Fibroblast of gingiva (primary cell): Measurements from ENCODE around the gene WDR62.

Source experiments
- DNase-seq: peaks from one replicate; pipeline ENCODE4 v3.0.0-alpha.2; 2011; ENCODE audit warnings: low read depth

Gene WDR62

DNA sequence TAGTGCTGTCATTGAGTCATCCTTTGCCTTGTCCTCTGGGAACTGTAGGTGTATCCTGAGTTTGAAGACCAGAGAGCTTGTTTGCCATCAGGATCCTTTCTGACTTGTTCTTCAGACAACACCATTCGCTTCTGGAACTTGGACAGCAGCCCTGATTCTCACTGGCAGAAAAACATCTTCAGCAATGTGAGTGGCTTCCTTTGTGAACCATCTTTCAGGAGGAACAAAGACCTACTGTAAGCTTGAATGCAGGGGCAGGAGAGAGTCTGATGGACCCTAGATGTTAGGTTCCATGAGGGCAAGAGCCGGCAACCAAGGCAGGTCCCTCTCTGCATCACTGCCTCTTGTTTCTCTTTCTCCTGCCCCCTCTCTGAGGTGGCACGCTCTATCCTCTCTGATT is 26.7 kb downstream of the WDR62 start:
- DNase-seq, result no peak

DNA sequence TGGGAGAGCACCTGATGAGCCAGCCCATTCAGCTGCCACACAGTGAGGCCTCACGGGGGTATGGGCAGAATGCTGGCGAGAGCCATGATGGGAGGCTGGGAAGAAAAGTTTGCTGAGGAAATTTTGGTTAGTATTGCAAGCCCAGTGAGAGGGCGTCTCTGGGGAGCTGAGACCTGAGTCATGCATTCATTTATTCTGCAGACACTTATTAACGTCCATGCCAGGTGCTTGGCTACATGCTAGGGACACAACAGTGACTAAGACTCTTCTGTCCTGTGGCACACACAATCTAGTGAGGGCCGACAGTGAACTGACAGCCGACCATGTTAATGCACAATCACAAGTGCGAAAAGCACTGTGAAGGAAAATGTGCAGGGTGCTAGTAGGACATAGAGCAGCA is 27.2 kb downstream of the WDR62 start:
- peak; percentile 10 for DNase-seq

DNA sequence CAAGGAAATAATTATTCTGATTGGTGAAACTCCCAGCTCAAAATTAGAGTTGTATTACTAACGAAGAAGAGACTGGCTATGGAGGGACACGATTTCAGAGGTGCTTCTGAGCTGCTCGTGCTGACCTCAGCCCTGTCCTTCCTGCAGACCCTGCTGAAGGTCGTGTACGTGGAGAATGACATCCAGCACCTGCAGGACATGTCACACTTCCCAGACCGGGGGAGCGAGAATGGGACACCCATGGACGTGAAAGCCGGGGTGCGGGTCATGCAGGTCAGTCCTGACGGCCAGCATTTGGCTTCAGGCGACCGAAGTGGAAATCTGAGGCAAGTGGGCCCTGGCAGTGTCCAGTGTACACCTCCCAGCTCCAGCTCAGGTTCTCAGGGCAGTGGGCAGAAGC is 28.2 kb downstream of the WDR62 start:
- DNase-seq, result no peak

DNA sequence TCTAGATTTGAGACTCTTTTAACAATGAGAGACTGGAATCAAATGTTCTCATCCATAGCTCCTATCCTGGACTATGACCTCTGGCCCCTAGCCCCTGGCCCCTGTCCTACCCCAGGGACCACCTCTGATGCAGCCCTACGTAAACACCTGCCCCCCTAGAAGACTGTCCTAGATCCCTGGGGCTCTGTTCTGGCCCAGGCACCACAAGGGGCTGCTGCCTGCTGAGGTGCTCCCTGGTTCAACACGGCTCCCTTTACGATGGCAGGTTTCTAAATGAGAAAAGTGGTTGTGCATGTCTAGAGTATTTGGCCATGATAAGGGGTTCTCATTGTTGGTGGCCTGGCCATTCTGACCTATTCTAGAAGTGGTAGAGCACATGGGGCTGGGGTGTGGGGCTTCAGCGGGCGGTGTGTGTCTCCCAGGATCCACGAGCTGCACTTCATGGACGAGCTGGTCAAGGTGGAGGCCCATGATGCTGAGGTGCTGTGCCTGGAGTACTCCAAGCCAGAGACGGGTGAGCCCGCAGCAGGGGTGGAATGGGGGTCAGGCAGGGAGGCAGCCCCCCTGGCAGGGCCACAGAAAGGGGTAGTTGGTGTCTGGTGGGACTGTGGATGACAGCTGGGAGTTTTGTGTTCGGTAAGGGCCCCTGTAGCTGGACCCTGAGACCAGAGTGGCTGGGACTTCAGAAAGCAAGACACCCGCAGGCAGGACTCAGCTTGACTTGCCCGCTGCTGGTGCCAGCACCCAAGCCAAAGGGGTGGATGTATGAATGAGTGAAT is 29.7 kb downstream of the WDR62 start:
- no peak for DNase-seq

DNA sequence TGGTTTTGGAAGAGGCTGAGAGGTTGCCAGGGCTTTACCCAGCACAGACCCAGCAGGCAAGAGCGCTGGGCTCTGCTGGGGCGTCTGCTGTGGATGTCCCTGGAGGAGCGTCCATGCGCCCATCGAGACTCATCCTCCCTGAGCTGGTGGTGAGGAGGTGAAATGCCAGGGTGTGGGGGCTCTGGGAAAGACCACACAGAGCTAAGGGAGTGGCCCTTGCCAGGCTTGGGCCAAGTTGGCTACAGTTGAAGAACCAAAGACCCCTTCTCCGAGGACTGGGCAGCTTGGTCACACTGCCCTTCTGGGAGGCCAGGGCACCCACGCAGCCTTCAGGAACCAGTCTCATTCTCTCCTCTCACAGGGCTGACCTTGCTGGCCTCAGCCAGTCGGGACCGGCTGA is 31.6 kb downstream of the WDR62 start:
- no peak for DNase-seq

DNA sequence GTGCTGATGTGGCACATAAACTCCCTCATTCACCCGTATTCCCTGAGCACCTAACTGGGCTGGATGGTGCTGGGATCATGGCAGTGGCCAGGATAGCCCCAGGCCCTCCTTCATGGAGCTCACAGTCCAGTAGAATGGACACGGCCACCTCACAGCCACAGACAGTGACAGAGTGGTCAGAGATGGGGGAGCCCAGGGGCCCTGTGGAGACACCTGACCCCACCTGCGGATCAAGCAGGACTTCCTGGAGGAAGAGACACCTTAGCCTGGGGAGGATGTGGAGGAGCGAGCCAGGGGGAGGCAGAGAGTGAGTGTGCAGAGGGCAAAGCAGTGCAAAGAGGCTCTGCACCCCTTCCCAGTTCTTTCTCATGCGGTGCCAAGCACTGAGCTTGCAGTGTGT is 35.1 kb downstream of the WDR62 start:
- no peak for DNase-seq

DNA sequence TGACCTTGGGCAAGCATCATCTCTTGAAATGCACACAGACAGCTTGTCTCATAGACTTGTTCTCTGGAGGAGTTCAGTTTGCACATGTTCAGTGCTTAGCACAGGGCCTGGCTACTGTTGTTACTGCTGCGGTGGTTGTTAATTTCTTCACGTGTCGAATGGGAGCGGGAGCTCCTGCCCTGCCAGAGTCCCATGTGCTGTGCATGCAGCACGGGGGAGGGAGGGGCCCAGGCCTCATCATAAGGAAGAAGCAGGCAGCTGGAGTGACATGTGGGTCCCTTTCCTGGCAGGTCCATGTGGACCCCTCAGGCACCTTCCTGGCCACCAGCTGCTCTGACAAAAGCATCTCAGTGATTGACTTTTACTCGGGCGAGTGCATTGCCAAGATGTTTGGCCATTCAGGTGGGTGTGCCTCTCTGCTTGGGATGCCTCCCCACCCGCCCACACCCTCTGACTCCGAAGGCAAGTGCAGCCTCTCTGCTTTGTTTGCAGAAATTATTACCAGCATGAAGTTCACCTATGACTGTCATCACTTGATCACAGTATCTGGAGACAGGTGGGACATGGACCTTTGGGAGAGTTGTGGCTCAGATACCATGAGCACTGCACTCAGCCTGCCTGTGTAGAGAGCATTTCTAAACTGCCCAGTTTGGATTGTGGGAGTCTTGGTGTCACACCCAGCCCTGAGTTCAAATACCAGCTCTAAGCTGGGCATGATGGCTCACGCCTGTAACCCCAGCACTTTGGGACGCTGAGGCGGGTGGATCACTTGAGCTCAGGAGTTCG is 36.4 kb downstream of the WDR62 start:
- no peak for DNase-seq

DNA sequence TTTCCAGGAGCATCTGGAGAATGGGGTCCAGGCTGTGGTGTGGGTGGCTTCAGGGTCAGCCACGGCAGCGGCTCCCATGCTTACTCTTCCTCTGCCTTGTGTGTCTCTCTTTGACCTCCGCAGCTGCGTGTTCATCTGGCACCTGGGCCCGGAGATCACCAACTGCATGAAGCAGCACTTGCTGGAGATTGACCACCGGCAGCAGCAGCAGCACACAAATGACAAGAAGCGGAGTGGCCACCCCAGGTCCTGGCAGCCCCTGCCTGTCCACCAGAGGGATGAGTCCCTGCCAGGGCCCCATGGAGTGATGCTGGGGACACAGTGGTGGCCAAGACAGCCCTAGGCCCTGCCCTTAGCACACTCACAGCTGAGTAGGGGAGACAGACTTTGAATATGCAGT is 37.9 kb downstream of the WDR62 start:
- no peak for DNase-seq

DNA sequence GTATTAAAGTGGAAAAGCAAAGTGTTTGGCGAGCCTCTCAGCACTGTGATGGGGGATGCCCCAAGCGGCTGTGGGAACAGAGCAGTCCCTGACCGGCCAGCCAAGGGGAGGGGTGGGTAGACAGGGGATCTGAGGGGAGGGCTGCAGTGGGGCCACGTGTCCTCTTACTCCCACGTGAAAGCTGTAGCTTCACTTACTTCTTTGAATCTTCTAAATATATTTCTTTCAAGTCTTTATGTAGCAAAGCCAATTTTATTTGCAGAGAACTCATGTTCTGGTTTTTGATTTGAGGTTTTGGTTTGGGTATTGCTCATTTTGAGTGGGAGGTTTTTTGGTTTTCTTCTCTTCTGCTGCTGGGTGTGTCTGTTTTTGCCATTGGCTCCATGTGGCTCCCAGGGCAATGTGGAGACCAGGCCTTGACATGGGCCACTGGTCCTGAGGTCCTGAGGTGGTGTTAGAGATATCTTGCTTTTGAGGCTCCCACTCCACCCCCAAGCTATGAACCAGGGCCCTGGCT is 38.5 kb downstream of the WDR62 start:
- no peak for DNase-seq

DNA sequence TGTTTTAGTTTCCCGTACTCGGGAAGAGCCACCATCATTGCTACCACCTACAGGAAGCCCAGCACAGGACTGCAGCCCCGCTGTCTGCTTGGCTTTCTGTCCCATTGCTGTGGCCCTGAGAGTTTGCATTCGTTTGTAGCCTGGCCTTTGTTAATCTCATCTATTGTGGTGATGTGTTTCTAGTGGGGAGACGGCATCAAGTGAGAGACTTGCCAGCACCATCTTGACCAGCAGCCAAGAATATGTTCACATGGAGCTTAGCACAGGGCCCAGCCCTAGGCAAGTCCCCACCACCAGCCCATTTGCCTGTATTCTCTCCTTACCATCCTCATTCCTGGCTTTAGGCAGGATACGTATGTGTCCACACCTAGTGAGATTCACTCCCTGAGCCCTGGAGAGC is 39.0 kb downstream of the WDR62 start:
- DNase-seq, result no peak

DNA sequence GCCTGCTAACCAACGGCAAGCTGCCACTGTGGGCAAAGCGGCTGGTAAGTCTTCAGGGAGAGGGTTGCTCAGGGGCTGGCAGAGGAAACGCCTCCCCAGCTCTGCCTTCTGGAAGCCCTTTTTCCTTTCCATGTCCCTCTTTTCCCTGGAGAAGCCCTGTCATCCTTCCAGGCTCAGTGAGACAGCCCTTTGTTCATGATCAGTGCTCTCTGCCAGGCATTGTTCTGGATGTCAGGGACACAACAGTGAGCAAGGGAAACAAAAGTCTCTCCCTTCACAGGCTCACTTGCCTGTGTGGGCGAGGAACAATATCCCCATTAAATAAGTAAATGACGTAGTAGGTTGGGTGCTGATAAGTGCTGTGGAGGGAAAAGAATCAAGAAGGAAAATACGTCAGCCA is 42.3 kb downstream of the WDR62 start:
- DNase-seq, result no peak

DNA sequence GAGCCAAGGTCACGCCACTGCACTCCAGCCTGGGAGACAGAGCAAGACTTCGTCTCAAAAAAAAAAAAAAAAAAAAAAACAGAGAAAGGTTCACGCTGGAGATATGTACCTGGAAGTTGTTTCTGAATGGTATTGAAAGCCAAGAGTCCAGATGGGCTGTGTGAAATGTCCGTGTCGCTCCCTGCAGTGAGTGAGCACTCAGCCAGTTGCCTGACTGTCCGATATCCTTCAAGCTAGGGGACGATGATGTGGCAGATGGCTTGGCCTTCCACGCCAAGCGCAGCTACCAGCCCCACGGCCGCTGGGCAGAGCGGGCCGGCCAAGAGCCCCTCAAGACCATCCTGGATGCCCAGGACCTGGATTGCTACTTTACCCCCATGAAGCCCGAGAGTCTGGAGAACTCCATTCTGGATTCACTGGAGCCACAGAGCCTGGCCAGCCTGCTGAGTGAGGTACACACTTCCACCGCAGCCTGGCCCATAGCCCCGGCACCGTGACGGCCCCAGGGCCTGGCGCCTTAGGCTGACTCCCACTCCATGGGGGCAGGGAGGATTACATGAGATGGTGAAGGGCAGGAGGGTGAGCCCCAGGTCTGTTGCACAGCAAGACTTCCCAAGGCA is 44.6 kb downstream of the WDR62 start:
- no peak for DNase-seq

DNA sequence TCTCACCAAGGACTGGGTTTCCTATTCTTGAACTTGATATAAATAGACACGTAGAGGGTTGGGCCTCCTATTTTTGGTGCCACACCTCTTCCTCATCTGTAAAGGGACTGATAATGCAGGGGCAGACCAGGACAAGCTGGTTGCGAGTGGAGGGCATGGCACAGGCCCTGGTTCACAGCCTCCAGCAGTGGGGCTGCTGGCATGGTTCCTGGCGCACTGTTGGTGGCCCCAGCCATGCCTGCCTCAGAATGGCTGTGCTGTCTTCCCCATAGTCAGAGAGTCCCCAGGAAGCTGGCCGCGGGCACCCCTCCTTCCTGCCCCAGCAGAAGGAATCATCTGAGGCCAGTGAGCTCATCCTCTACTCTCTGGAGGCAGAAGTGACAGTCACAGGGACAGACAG is 45.8 kb downstream of the WDR62 start:
- no peak for DNase-seq

DNA sequence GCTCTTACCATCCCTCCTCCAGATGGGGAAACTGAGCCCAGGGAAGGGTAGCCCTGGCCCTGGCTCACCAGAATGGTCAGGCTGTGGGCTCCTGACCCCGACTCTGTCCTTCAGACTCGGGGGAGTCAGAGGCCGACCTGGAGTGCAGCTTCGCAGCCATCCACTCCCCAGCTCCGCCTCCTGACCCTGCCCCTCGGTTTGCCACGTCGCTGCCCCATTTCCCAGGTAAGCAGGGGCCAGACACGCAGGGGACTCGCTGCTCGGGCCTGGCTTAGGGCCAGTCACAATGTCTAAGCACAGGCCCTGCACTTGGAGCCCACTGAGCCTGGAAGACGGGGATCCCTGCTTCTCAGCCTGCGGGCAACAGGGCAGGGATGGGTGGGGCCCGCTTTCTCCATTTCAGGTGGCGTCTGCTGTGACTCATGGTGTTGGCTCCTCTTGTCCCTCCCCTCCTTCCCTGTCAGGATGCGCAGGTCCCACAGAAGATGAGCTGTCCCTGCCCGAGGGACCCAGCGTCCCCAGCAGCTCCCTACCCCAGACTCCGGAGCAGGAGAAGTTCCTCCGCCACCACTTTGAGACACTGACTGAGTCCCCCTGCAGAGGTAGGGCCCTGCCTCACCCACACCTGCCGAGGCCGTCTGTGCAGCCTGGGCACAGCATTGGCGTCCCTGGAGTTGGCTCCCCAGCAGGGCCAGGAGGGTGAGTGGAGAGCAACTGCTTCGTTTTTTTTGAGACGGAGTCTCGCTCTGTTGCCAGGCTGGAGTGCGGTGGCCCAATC is 47.0 kb downstream of the WDR62 start:
- no peak for DNase-seq

DNA sequence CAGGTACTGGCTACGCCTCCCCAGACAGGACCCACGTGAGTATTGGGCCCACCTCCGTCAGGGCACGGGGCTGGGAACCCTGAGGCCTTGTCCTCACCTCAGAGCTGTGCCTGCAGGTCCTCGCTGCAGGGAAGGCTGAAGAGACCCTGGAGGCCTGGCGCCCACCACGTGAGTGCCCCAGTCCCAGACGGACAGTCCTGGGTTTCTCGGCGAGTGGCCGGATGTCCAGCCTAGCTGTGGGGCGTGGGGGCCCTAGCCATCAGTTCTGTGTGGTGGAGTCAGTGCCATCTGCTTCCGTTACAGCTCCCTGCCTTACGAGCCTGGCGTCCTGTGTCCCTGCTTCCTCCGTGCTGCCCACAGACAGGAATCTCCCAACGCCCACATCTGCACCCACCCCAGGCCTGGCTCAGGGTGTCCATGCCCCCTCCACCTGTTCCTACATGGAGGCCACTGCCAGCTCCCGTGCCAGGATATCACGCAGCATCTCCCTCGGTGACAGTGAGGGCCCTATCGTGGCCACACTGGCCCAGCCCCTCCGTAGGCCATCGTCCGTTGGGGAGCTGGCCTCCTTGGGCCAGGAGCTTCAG is 48.4 kb downstream of the WDR62 start:
- DNase-seq, result no peak

DNA sequence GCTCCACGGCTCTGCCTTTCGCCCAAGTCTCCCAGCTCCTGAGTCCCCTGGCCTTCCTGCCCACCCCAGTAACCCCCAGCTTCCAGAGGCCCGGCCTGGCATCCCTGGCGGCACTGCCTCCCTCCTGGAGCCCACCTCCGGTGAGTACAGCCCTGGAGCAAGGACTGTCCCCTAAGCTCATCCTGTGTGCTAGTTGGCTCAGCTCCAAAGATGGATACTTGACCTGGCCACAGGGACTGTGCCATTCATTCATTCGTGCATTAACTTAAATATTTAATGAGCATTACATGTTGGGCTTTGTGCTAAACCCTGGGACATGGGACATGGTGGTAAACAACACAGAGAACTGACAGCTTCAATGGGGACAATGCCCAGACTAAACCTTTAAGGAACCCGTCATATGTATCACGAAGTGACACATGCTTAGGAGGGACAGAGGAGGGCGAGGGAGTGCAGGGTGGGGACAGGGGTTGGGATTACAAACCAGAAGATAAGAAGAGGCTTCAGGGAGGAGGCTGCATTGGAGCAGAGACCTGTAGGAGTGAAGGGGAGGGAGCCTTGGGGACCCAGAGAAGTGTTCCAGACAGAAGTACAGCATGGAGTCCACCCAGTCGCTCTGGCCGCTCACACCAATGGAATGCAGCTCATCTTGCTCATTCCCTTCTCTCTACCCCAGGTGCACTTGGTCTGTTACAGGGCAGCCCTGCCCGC is 49.3 kb downstream of the WDR62 start:
- DNase-seq, result no peak

DNA sequence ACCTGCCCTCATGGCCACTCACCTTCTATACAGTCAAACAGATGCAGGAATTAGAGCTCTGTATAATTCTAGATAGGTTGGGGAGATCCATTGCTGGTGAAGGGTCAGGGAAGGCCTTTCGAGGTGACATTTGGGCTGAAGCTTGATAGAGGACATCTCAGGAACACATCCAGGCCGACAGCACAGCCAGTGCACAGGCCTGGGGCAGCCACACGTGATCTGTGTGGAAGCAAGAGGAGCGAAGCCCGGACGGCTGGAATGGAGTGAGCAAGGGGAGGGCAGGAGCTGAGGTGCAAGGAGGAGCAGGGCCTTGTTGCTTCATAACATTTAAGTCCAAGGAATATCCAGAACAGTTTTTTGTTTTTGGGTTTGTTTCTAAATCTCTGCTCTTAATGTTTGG is 51.7 kb downstream of the WDR62 start:
- DNase-seq, result no peak

DNA sequence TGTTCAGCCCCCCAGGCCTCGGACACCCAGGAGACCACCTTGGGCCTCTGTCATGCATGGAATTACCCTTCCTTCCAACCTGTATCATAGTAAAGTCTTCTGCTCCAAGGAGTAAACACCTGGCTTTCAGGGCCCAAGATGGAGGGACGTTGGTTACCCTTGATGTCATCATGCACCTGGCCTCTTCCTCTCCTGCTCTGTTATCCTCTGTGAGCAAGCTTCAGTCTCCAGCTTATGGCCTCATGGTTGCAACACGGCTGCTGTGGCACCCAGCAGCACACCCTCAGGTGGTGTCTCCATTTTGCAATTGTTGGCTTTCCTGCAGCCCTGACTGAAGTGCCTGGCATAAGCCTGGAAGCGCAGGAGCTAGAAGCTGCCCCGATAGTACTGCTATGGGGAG is 52.3 kb downstream of the WDR62 start:
- DNase-seq, result no peak

DNA sequence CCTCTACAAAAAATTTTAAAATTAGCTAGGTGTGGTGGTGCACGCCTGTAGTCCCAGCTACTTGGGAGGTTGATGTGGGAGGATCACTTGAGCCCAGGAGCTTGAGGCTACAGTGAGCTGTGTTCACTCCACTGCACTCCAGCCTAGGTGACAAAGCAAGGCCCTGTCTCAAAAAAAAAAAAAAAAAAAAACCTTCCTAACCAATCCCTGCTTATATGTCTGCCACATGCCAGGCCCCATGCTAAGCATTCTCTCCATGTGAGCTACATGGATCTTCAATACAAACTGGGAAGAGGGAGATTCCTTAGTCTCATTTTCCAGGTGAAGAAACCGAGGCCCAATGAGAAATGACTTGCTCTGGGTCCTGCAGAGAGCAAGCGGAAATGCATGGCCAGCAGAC is 54.0 kb downstream of the WDR62 start:
- no peak for DNase-seq

DNA sequence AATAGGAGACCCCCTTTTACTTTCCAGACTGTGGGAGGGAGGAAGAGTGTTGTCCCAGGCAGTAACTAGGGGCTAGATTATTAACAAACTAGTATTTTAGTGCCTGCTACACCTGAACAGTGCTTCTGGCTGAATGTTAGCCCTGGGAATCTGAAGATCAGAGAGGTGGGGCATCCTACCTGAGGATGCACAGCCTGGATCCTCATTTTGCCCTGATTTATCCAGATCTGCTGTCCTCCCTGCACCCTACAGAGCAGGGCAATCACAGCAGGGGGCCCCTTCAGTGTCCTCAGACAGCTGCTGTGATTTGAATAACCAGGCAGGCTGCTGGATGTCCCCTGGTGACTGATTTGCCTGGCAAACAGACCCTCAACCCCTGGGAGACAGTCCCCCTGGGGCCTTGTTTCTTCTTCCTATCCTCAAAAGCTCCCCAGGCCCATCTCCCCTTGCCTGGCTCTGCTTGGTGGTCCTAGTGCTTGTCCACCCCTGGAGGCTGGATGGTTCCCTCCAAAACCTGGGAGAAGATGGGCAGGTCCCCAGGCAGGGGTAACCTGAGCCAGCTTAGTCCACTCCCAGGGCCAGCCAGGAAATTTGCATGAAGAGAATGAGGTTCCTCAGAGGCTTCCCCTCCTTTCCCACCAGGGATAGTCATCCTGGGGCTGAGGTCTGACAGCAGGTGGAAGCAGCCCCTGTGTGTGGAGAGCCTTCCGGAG is 55.9 kb downstream of the WDR62 start, which contains the start of gene OVOL3:
OVOL3 (plus strand) TSS at position 657 of the 713 bp plus-strand sequence. CDS start 60 bp downstream, outside the sequence.
- DNase-seq, result no peak

DNA sequence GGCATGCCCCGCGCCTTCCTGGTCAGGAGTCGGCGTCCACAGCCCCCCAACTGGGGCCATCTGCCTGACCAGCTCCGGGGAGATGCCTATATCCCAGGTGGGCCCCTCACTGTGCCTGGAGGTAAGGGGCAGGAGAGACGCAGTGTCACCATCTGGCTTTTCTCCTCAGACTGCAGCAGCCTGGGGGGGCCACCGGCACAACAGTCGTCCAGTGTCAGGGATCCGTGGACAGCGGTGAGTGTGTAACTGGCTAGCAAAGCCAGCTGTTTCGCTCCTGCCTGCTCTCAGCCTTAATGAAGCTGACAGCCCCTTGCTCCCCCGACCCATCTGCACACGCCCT is 56.5 kb downstream of the WDR62 start:
- DNase-seq, result no peak
